Ovary (tissue), 9 donors: ENCODE results near the gene PIAS4. TPM values are rescaled to one million over a fixed set of nuclear protein-coding genes. Genes with fewer than 3 reads are reported as not detected.

ENCODE experiments used
- DNase-seq, 5 donors: peaks; one replicate each; pipeline ENCODE4 v3.0.0-alpha.2; 2019 to 2020
- H3K27ac ChIP-seq, 2 donors: fragments of 200-600 bp; one replicate each; pipeline versions ENCODE4 v1.5.1 to v1.8.0; 2019 to 2022
- H3K27me3 ChIP-seq: fragments of 200-600 bp; one replicate; pipeline ENCODE4 v1.8.0; 2022
- H3K36me3 ChIP-seq: fragments of 200-600 bp; sonication (generic); one replicate; pipeline ENCODE4 v1.5.1; 2019
- H3K4me1 ChIP-seq: one replicate; pipeline ENCODE4 v1.8.1; 2013; ENCODE audit warnings: mild to moderate bottlenecking, moderate library complexity; ENCODE audit not compliant: insufficient read depth
- H3K4me3 ChIP-seq: fragments of 200-600 bp; sonication (generic); one replicate; pipeline ENCODE4 v1.5.1; 2017
- H3K9me3 ChIP-seq, 2 donors: fragments of 200-600 bp in 1 of 2; sonication (generic) in 1 of 2; one replicate each; pipeline versions ENCODE4 v1.5.1 to v1.8.1; 2013 to 2019; ENCODE audit warnings: mild to moderate bottlenecking in 1 of 2, moderate library complexity in 1 of 2
- EP300 ChIP-seq: sonication (generic); formaldehyde crosslinking; IDR thresholded peaks from one replicate; pipeline ENCODE4 v1.6.1; 2017; ENCODE audit warnings: antibody characterized with exemption
- POLR2A ChIP-seq: fragments of 450-650 bp; IDR thresholded peaks from one replicate; pipeline ENCODE4 v1.6.1; 2017; ENCODE audit warnings: antibody characterized with exemption, mild to moderate bottlenecking, moderate library complexity
- WGBS, 3 donors: extraction: QIAGEN DNeasy Blood & Tissue Kit in 1 of 3; methylation state at CpG; one replicate each; pipeline versions ENCODE4 v1.1.5 to v1.1.7; 2013 to 2017; 5-methylcytosine and 5-hydroxymethylcytosine counted together
- intact Hi-C, 4 donors: fragments of 100-400 bp; cut with DNase I; formaldehyde crosslinking; loops; one replicate each; pipeline versions ENCODE4 v1.11.0 to v1.15.1; 2022 to 2023
- polyA plus RNA-seq, 2 donors: library from polyadenylated mRNA; stranded (reverse); fragments of 200-250 nt in 1 of 2; fragments of 350-450 nt in 1 of 2; fragmentation: Illumina TruSeq in 1 of 2; extraction: RNeasy Lipid Tissue Mini Kit (QIAGEN cat#74804) in 1 of 2; gene quantifications; one replicate each; pipeline ENCODE4 v1.2.3, GENCODE V29; 2013 to 2014
- total RNA-seq, 7 donors: library from RNA; depleted of rRNA in 2 of 7; stranded (reverse); fragments of >200 nt in 2 of 7; fragmentation: NEBNext Ultra II Directional in 3 of 7; extraction: Animal tissue kit (Norgen Biotek cat#: 25700) in 3 of 7; gene quantifications; one replicate each; pipeline versions ENCODE4 v1.1.0 to v1.2.4, GENCODE V29; 2016 to 2023
- TF ChIP-seq, protein P1 (sequence below), 3 donors: fragments of 450-650 bp in 2 of 3; fragments of 200-600 bp in 1 of 3; IDR thresholded peaks; one replicate each; pipeline versions ENCODE4 v1.5.1 to v1.8.0; 2016 to 2022; ENCODE audit warnings: antibody characterized with exemption in 3 of 3, mild to moderate bottlenecking in 1 of 3
- donor health status: DM: no; HTN: no; CAD: no; lungs with moderate emphysema.
- donor health status: DM: no; HTN: no; CAD: no.
- donor health status: Bipolar disorder and iron deficiency.
- donor health status: DM: yes; HTN: yes; CAD: no.
- donor health status: DM: no; HTN: no; CAD: no.
- donor health status: DM: yes; HTN: yes; CAD: no.

PIAS4 gene
- total and polyA plus RNA-seq, 9 donors, result 5.2 to 29.7 (median 21.3) TPM

DNA sequence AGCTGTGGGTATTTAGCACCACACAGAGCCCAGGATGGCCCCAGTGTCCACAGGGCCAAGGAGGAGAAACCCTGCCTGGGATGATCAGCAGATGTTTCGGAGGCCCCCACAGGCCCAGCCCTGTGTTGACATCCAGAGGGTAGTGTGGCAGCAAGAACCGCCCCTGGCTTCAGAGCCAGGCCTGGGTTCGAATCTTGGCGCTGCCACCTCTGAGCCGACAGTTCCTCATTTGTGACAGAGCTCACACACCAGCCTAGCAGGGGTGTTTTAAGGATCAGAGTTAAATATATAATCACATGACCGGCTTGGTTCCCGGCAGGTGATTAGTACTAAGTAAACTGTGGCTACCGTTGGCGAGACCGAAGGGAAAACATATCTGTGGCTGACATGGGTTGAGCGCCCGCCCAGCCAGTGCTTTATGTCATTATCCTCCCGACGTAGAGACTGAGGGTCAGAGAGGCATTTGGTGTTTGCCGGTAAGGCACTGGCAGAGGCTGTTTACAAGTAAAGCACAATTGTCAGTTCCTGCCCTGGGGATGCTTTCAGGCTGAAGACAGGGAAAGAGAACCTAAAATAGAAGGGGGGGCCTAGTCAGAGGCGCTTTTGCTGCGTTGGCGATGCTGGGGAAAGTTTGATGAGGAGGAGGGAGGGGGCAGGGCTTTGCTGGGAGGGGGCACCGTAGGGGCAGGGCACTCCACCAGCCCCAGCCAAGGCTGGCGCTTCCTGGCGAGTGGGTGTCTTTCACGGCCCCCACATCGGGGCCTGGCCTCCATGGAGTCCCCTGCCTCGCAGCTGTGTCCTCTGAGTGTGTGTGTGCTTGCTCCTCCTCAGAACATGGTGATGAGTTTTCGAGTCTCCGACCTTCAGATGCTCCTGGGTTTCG, 4.8 kb downstream of the PIAS4 start:
- H3K36me3 ChIP-seq, result no peaks in the 10 kb centered on the region
- peaks cover 29% of the 10 kb centered on the region for H3K4me1 ChIP-seq
- DNase-seq, result no peak
- intact Hi-C loops, result loop anchor here in 2 of 4 donors (5.0 to 10.0 kb wide), 2 partner anchors 45 to 102 kb away; no protein-coding TSS in a partner anchor
- WGBS, 3 donors, result 82 to 87% (median 86%) methylated on average over 27 of the region's 27 CpGs
- H3K27me3 ChIP-seq, result no peaks in the 10 kb centered on the region
- no peak overlapping the region for H3K4me3 ChIP-seq
- TF ChIP-seq EP300 (no peak), POLR2A (no peak)
- TF ChIP-seq, protein P1, sequence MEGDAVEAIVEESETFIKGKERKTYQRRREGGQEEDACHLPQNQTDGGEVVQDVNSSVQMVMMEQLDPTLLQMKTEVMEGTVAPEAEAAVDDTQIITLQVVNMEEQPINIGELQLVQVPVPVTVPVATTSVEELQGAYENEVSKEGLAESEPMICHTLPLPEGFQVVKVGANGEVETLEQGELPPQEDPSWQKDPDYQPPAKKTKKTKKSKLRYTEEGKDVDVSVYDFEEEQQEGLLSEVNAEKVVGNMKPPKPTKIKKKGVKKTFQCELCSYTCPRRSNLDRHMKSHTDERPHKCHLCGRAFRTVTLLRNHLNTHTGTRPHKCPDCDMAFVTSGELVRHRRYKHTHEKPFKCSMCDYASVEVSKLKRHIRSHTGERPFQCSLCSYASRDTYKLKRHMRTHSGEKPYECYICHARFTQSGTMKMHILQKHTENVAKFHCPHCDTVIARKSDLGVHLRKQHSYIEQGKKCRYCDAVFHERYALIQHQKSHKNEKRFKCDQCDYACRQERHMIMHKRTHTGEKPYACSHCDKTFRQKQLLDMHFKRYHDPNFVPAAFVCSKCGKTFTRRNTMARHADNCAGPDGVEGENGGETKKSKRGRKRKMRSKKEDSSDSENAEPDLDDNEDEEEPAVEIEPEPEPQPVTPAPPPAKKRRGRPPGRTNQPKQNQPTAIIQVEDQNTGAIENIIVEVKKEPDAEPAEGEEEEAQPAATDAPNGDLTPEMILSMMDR (IDR thresholded peaks at IDR 0.05), result no peak
- no peak overlapping the region for H3K27ac ChIP-seq
- H3K9me3 ChIP-seq, result no peaks in the 10 kb centered on the region

DNA sequence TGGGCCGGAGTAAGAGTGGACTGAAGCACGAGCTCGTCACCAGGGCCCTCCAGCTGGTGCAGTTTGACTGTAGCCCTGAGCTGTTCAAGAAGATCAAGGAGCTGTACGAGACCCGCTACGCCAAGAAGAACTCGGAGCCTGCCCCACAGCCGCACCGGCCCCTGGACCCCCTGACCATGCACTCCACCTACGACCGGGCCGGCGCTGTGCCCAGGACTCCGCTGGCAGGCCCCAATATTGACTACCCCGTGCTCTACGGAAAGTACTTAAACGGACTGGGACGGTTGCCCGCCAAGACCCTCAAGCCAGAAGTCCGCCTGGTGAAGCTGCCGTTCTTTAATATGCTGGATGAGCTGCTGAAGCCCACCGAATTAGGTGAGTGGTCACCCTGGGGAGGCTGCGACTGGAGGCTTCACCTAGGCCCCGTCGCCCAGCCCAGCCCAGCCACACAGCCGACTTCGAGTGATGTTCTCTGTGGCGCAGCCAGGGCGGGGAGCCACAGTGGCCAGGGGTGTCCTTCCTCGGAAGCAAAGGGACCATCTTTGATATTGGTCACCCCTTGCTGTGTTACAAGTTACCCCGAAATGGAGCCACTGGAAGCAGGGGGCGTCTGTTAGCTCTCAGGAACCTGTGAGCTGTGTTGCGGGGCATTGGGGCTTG, 5.6 kb downstream of the PIAS4 start:
- no peak overlapping the region for H3K4me3 ChIP-seq
- TF ChIP-seq EP300 (no peak), POLR2A (no peak)
- TF ChIP-seq, protein P1 (IDR thresholded peaks at IDR 0.05), result no peak
- peak in 1 of 5 donors; percentile 16 for DNase-seq
- WGBS, 3 donors, result 91 to 94% (median 92%) methylated on average over 28 to 33 of the region's 33 CpGs
- no peaks in the 10 kb centered on the region for H3K27me3 ChIP-seq
- peaks cover 29% of the 10 kb centered on the region for H3K4me1 ChIP-seq
- H3K9me3 ChIP-seq, result no peaks in the 10 kb centered on the region
- no peaks in the 10 kb centered on the region for H3K36me3 ChIP-seq
- H3K27ac ChIP-seq, result no peak overlapping the region
- intact Hi-C loops, result loop anchor here in 2 of 4 donors (5.0 to 10.0 kb wide), 2 partner anchors 44 to 102 kb away; no protein-coding TSS in a partner anchor

DNA sequence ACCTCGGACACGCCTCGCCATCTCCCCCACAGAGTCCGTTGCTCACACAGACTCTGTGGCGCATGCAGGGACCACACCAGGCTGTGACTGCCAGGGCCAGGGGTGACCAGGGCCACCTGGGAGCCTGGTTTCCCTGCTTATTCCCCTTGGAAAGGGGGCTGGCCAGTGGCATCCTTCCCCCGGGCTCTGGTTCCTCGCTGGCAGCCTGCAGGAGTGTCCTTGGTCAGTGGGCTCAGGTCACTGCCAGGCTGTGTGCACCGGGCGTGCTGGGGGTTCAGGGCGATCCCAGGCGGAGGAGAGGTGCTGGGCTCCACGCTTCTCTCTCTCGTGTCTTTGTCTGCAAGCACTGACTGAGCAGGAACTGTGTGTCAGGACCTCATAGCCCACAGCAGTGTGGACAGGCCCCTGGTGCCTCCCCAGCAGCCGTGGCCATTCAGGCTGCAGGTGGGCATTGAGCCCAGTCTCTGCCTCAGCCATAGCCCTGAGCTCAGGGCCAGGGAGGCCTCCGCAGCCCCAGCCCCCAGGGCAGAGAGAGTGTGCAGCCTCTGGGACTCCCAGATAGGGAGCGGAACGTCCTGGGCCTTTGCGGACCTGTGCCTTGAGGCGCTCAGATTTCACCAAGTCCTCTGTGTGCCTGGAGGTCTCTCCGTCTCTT, 6.5 kb downstream of the PIAS4 start:
- Histone ChIP-seq H3K27me3 (no peaks in the 10 kb centered on the region), H3K36me3 (no peaks in the 10 kb centered on the region), H3K4me3 (no peak overlapping the region), H3K4me1 (peaks cover 21% of the 10 kb centered on the region), H3K27ac (no peak overlapping the region), H3K9me3 (no peaks in the 10 kb centered on the region)
- intact Hi-C loops, result loop anchor here in 2 of 4 donors (5.0 to 10.0 kb wide), 2 partner anchors 43 to 101 kb away; no protein-coding TSS in a partner anchor
- 86 to 87% (median 87%) methylated on average over 9 to 20 of the region's 20 CpGs for WGBS, 3 donors
- TF ChIP-seq, protein P1 (IDR thresholded peaks at IDR 0.05), result no peak
- TF ChIP-seq POLR2A (no peak), EP300 (no peak)
- DNase-seq, result peak in 1 of 5 donors; percentile 47
